K562 (cell line): ENCODE data around the gene LONP1.

Experiments
- CHAMP1 ChIP-seq: fragments of 450-650 bp; IDR thresholded peaks from 2 replicates; pipeline ENCODE4 v1.6.1; 2016; ENCODE audit warnings: mild to moderate bottlenecking
- CTCF ChIP-seq, 3 experiments: IDR thresholded peaks in 2 of 3; conservative IDR thresholded peaks in 1 of 3; 2 replicates each; pipeline ENCODE4 v1.5.1; 2011 to 2012; ENCODE audit warnings: low read length in 3 of 3, mild to moderate bottlenecking in 3 of 3, control low read depth in 2 of 3, improper control_type of control experiment in 1 of 3, inconsistent platforms in 1 of 3, low read depth in 1 of 3, mixed read lengths in 1 of 3, moderate library complexity in 1 of 3; ENCODE audit not compliant: insufficient read depth in 2 of 3
- HDAC2 ChIP-seq: fragments of 450-650 bp; IDR thresholded peaks from 2 replicates; pipeline ENCODE4 v1.6.1; 2016; ENCODE audit warnings: mild to moderate bottlenecking
- TFAP4 ChIP-seq: sonication (generic); formaldehyde crosslinking; IDR thresholded peaks from 2 replicates; pipeline ENCODE4 v1.8.0; 2022; ENCODE audit warnings: missing genetic modification reagents, mild to moderate bottlenecking, moderate library complexity, borderline replicate concordance
- ZNF354B ChIP-seq: fragments of 250-450 bp; sonication (Bioruptor Pico); IDR thresholded peaks from 2 replicates; pipeline ENCODE4 v1.4.0; 2020
- TF ChIP-seq, protein P1 (sequence below): fragments of 200-800 bp; sonication (Bioruptor generic); IDR thresholded peaks from 2 replicates; pipeline ENCODE4 v1.6.1; 2017; ENCODE audit warnings: missing genetic modification characterization, missing compliant biosample characterization

DNA sequence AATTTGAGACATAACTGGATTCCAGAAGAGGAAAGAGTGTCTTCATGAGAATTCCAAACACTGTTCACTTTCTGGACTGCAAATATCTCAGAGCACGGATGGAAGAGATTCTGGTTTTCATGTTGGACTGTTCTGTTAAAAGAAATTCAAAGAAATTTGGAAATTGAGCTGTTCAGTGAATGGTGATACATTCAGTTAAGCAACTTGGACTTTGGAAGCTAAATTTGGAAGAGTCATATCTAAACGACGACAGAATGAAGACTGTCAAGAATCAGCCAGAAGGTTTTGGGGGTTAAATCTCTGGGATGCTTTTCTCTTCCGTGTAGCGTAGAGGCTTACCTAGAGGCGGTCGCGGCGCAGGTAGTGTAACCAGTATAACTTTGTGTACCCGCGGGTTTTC lies 71.5 kb downstream of the LONP1 start:
- TF ChIP-seq CTCF (IDR thresholded peaks at IDR 0.05 in 2 of 3, conservative IDR thresholded peaks at IDR 0.05 in 1 of 3; ENCODE audit: insufficient read depth in 2 of 3, low read depth in 1 of 3, low read length in 3 of 3) = no peak
- TF ChIP-seq TFAP4 (CRISPR knock-in tag) = no peak
- TF ChIP-seq, protein P1, sequence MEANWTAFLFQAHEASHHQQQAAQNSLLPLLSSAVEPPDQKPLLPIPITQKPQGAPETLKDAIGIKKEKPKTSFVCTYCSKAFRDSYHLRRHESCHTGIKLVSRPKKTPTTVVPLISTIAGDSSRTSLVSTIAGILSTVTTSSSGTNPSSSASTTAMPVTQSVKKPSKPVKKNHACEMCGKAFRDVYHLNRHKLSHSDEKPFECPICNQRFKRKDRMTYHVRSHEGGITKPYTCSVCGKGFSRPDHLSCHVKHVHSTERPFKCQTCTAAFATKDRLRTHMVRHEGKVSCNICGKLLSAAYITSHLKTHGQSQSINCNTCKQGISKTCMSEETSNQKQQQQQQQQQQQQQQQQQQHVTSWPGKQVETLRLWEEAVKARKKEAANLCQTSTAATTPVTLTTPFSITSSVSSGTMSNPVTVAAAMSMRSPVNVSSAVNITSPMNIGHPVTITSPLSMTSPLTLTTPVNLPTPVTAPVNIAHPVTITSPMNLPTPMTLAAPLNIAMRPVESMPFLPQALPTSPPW (CRISPR knock-in tag) = no peak
- no peak for TF ChIP-seq ZNF354B (CRISPR knock-in tag)
- no peak for TF ChIP-seq CHAMP1
- no peak for TF ChIP-seq HDAC2
